Muscle layer of colon (tissue), 2 donors: Measurements from ENCODE around the gene DMXL1.
"Not testable (repeated sequence)": the region's sequence is repeated elsewhere in the genome, so short reads cannot be mapped to it uniquely, and the experiment has no call there.

ENCODE experiments used
- H3K27ac ChIP-seq: one replicate; pipeline ENCODE4 v1.7.0; 2013; ENCODE audit warnings: low read depth, mild to moderate bottlenecking, low read length, moderate library complexity
- H3K27me3 ChIP-seq, 2 donors: one replicate each; pipeline ENCODE4 v1.7.0; 2013; ENCODE audit warnings: low read length in 2 of 2, mild to moderate bottlenecking in 2 of 2; ENCODE audit not compliant: insufficient read depth in 2 of 2, control insufficient read depth in 1 of 2
- H3K36me3 ChIP-seq: one replicate; pipeline ENCODE4 v1.7.0; 2013; ENCODE audit warnings: mild to moderate bottlenecking, low read length; ENCODE audit not compliant: insufficient read depth
- H3K4me1 ChIP-seq: one replicate; pipeline ENCODE4 v1.7.0; 2013; ENCODE audit warnings: mild to moderate bottlenecking, low read length; ENCODE audit not compliant: insufficient read depth
- H3K4me3 ChIP-seq, 2 donors: one replicate each; pipeline ENCODE4 v1.7.0; 2013; ENCODE audit warnings: low read length in 2 of 2, low read depth in 1 of 2, mild to moderate bottlenecking in 1 of 2, moderate library complexity in 1 of 2
- H3K9ac ChIP-seq: one replicate; pipeline ENCODE4 v1.7.0; 2013; ENCODE audit warnings: low read length
- H3K9me3 ChIP-seq: one replicate; pipeline ENCODE4 v1.7.0; 2013; ENCODE audit warnings: mild to moderate bottlenecking, low read length
- donor health status: abdominal sarcoma.
- donor health status: Adenocarcinoma of cecum.

The DMXL1 gene

GRCh38 chr5:119072496-119072895 lies 1.6 kb downstream of the DMXL1 start:
- Histone ChIP-seq H3K27me3 (no peaks in the 10 kb centered on the region), H3K4me3 (no peak overlapping the region)

GRCh38 chr5:119073746-119074337 lies 3.0 kb downstream of the DMXL1 start:
- H3K9me3 ChIP-seq, H3K4me3 ChIP-seq, H3K27me3 ChIP-seq, H3K27ac ChIP-seq, H3K36me3 ChIP-seq, H3K9ac ChIP-seq: not testable (repeated sequence)
- H3K4me1 ChIP-seq: peaks cover 35% of the 10 kb centered on the region

More at GRCh38 chr5:119072496-119072895, 1.6 kb downstream of the DMXL1 start:
- H3K9ac ChIP-seq: no peak overlapping the region
- H3K36me3 ChIP-seq: no peaks in the 10 kb centered on the region
- H3K4me1 ChIP-seq: peaks cover 30% of the 10 kb centered on the region
- no peaks in the 10 kb centered on the region for H3K9me3 ChIP-seq
- no peak overlapping the region for H3K27ac ChIP-seq

GRCh38 chr5:119074419-119074818 lies 3.5 kb downstream of the DMXL1 start:
- Histone ChIP-seq H3K27ac (no peak overlapping the region), H3K36me3 (no peaks in the 10 kb centered on the region), H3K4me1 (peaks cover 35% of the 10 kb centered on the region), H3K9me3 (no peaks in the 10 kb centered on the region), H3K27me3 (no peaks in the 10 kb centered on the region), H3K9ac (no peak overlapping the region), H3K4me3 (no peak overlapping the region)

- H3K27ac ChIP-seq, H3K9ac ChIP-seq, H3K9me3 ChIP-seq, H3K27me3 ChIP-seq, H3K36me3 ChIP-seq, H3K4me3 ChIP-seq: not testable (repeated sequence)
- H3K4me1 ChIP-seq: peaks cover 36% of the 10 kb centered on the region
Observed at GRCh38 chr5:119075269-119075668, 4.4 kb downstream of the DMXL1 start.

- Histone ChIP-seq H3K27ac (no peak overlapping the region), H3K9me3 (no peaks in the 10 kb centered on the region), H3K27me3 (no peaks in the 10 kb centered on the region), H3K4me1 (peaks cover 44% of the 10 kb centered on the region), H3K9ac (no peak overlapping the region), H3K4me3 (no peak overlapping the region), H3K36me3 (no peaks in the 10 kb centered on the region)
Observed at GRCh38 chr5:119076080-119076479, 5.2 kb downstream of the DMXL1 start.

GRCh38 chr5:119077444-119077843 lies 6.6 kb downstream of the DMXL1 start:
- Histone ChIP-seq H3K9ac (no peak overlapping the region), H3K4me3 (no peak overlapping the region), H3K9me3 (no peaks in the 10 kb centered on the region), H3K27me3 (no peaks in the 10 kb centered on the region), H3K27ac (no peak overlapping the region), H3K4me1 (peaks cover 39% of the 10 kb centered on the region), H3K36me3 (no peaks in the 10 kb centered on the region)

GRCh38 chr5:119078071-119078846 lies 7.4 kb downstream of the DMXL1 start:
- H3K4me1 ChIP-seq: peaks cover 33% of the 10 kb centered on the region
- no peaks in the 10 kb centered on the region for H3K36me3 ChIP-seq
- H3K27ac ChIP-seq: no peak overlapping the region
- H3K27me3 ChIP-seq: no peaks in the 10 kb centered on the region
- no peak overlapping the region for H3K9ac ChIP-seq
- no peaks in the 10 kb centered on the region for H3K9me3 ChIP-seq
- no peak overlapping the region for H3K4me3 ChIP-seq

- Histone ChIP-seq H3K36me3 (no peaks in the 10 kb centered on the region), H3K9me3 (no peaks in the 10 kb centered on the region), H3K9ac (no peak overlapping the region), H3K27me3 (no peaks in the 10 kb centered on the region), H3K27ac (no peak overlapping the region), H3K4me3 (no peak overlapping the region), H3K4me1 (peaks cover 27% of the 10 kb centered on the region)
Observed at GRCh38 chr5:119078861-119079260, 8.0 kb downstream of the DMXL1 start.

GRCh38 chr5:119079318-119079921 lies 8.5 kb downstream of the DMXL1 start:
- no peak overlapping the region for H3K27ac ChIP-seq
- H3K4me1 ChIP-seq: peaks cover 22% of the 10 kb centered on the region
- H3K9me3 ChIP-seq: no peaks in the 10 kb centered on the region
- no peaks in the 10 kb centered on the region for H3K36me3 ChIP-seq
- H3K4me3 ChIP-seq: no peak overlapping the region
- no peak overlapping the region for H3K9ac ChIP-seq
- no peaks in the 10 kb centered on the region for H3K27me3 ChIP-seq

- Histone ChIP-seq H3K9ac (no peak overlapping the region), H3K27me3 (no peaks in the 10 kb centered on the region), H3K9me3 (no peaks in the 10 kb centered on the region), H3K4me1 (peaks cover 18% of the 10 kb centered on the region), H3K4me3 (no peak overlapping the region), H3K27ac (no peak overlapping the region), H3K36me3 (no peaks in the 10 kb centered on the region)
Observed at GRCh38 chr5:119080936-119081335, 10.0 kb downstream of the DMXL1 start.

GRCh38 chr5:119082691-119083090 lies 11.8 kb downstream of the DMXL1 start:
- Histone ChIP-seq H3K9ac (no peak overlapping the region), H3K4me1 (peaks cover 18% of the 10 kb centered on the region), H3K27me3 (no peaks in the 10 kb centered on the region), H3K4me3 (no peak overlapping the region), H3K27ac (no peak overlapping the region), H3K9me3 (no peaks in the 10 kb centered on the region), H3K36me3 (no peaks in the 10 kb centered on the region)
